Measurements from ENCODE around the gene ACSF3.

The ACSF3 gene

GRCh38 chr16:89131783-89132182 lies 38.1 kb downstream of the ACSF3 start:
- DNase-seq = no peak

GRCh38 chr16:89132194-89133005 lies 38.7 kb downstream of the ACSF3 start:
- DNase-seq = no peak

GRCh38 chr16:89133457-89134127 lies 39.9 kb downstream of the ACSF3 start:
- DNase-seq = no peak

- no peak for DNase-seq
These were observed 40.6 kb downstream of the ACSF3 start for GRCh38 chr16:89134269-89134668.

DNA sequence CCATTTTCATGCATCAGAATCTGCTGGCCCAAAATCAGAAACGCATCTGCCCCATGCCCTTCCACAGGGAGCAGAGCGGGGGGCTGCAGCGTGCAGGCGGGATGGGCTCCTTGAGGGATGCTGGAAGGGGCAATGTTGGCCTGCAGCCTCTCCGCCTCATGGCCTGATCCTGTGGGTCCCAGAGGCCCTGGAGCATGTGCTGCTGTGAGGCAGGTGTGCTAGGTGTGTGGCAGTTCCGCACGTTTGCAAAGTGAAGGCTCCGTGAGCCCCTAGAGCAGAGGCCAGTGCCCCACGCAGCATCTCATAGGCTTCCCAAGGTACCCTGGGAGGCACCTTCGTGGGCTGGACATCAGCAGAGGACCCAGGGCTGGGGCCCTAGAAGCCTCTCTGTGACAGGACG lies 41.5 kb downstream of the ACSF3 start:
- no peak for DNase-seq

DNA sequence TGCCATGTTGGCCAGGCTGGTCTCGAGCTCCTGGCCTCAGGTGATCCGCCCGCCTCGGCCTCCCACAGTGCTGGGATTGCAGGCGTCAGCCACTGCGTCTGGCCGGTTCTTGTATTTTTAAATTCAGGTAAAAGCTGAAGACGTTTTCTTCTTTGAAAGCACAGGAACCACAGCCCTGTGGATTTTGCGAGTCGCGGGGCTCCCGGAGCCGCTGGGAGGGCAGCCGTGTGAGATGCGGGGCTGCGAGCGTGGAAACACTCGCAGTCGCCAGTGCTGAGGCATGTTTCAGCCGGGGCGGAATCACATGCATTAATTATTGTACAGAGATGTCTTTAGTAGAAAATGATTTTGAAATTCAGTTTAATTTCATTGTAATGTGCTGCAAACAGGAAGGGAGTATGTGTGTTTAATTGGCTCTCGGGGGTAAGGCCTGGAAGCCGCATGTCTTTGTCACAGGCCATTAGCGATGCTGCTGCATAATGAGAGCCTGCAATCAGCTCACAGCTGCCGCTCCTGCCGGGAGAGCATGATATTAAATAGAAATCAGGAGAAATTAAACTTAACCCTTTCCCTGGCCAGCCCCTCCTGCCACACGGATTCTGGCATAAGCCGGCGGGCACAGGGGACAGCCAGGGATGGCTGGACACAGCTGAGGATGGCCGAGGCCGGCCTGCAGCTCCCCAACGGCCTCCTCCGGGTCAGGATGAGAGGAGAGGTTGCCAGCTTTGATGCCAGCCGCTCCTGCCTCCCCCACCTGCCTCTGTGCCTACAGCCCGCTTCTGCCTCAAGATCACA lies 42.5 kb downstream of the ACSF3 start:
- no peak for DNase-seq

DNA sequence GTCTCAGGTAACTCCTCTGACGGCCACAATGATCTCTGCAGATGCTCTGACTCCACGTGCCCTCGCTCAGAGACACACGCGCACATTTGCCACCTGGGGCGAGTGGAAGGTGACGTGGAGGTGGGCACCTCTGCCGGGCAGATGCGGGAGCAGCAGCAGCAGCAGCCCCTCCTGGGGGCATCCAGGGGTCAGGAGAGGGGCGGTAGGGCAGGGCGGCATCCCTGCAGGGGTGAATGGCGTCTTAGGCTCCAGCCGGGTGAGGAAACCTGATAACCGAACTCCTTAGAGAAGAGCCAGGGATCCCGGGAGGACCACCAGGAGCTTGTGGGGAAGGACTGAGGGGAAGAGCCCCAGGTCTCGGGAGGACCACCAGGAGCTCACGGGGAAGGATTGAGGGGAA lies 43.3 kb downstream of the ACSF3 start:
- DNase-seq = no peak

DNA sequence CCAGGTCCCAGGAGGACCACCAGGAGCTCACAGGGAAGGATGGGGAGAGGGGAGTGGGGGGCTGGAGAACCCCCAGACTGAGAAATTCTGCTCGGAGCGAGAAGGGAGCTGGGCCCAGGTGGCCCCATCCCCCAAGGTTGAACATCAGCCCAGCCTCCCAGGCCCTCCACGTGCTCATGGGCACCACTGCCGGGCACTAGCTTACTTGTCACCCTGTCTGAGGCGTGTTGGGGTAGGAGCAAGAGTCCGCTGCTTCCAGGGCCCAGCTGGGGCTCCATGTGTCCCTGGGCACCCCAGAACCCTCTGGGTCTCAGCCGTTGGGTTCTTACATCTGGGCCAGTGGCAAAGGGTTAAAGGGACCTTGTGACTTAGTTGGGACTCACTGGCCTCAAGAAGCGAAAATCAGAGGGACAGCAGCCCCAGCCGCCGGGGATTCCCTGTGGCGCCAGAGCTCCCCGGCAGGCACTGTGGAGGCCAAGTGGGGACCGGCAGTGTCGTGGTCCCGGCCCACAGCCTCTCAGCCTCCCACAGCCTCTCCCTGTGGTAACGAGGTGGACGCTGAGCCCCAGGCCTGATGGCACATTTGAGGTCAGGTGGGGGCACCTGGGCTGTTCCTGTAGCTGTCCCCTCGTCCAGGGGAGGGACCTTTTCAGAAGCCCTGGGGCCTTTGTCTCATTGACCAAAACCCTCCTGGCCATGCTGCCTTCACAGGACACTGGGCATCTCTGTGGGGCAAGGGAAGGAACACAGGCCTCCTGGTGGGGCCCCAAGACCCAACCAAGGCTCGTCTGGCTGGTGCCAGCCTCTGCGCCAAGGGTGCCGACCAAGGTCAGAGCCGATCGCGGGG lies 44.2 kb downstream of the ACSF3 start:
- no peak for DNase-seq

DNA sequence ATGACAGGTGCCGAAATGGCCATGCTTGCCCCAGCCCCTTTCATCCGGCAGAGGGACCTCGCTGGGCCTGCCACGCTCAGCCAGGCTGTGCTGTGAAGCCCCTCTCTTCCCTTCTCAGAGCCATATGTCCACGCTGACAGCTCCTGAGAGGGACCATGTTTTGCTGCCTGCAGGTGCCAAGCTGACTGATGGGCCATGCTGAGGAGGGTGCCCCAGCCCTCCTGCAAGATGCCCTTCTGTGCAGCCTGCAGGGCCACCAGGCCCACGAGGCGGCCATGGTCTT lies 44.8 kb downstream of the ACSF3 start:
- DNase-seq = no peak

GRCh38 chr16:89138843-89139520 lies 45.3 kb downstream of the ACSF3 start:
- no peak for DNase-seq

- no peak for DNase-seq
These were observed 46.3 kb downstream of the ACSF3 start for GRCh38 chr16:89139907-89140361.

DNA sequence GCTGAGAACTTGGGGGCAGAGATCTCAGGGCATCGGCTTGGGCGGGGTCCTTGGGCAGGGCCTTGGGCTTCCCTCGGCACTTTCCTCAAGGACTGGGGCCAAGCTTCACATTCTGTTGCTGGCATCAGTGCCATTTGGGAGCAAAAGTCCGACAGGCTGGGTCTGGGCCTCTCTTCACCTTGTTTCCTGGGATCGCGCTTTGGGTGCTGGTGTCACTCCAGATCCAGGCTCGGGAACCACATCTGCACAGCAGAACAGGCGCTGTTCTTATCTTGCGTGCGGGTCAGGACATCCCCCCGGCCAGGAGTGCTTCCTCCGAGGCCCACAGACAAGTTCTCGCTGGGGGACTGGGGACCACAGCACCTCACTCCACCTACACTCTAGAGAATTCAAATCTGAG lies 46.7 kb downstream of the ACSF3 start:
- DNase-seq = no peak

GRCh38 chr16:89140981-89141883 lies 47.6 kb downstream of the ACSF3 start:
- no peak for DNase-seq

- no peak for DNase-seq
These were observed 48.2 kb downstream of the ACSF3 start for GRCh38 chr16:89141884-89142267.

- DNase-seq = no peak
These were observed 49.0 kb downstream of the ACSF3 start for GRCh38 chr16:89142474-89143195.

DNA sequence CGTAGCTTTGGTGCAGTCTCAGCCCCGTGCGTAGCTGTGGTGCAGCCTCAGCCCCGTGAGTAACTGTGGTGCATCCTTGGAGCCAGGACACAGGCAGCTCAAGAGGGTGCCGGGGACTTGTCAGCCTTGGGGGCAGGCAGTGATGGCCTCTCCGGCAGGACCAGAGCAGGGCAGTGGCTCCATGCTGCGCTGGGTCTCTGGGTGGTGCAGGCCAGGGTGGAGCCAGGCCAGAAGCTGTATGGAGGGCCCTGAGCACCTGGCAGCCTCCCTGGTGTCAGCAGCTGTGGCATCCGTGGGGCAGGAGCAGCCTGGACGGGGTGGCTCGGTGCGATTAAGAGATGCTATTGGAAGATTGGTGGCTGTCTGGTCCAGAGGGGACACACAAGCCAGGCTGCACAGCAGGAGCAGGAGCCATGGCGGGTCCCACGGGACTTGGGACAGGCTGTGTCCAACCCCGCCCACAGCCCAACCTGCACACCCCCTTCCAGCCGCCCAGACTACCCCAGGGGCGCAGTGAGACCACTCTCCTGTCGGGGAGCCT lies 49.6 kb downstream of the ACSF3 start:
- no peak for DNase-seq

DNA sequence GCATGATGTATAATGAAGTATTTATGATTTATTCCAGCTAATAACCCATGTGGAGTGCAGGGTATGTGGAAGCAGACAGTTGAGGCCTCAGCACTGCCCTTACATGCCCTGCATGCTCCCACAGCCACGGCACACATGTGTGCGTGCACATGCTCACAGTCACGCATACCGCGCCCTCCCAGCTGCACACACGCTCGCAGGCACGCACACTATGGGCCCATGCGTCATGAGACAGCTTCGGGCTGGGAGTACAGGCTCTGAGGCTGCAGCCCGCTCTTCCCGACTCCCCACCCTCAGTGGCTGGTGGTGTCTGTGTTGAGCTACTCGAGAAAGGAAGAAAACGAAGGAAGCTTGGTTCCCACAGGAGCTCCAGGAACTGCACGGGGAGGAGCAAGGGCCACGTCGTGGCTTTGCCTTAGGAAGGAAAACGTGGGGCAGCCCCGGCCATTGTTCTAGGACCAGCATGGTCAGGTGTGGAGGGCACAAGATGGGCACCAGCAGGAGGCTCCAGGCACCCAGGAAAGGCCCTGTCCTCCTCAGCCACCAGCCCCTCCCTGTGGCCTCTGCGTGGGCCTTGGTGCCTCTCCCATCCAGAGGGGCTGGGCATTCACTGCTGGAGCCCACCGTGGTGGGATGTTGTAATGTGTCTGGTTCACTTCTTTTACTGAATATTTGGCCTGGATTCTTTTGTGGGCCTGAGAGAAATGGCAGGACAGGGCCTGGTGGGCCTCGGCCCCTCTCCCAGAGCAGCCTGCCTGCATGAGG lies 50.4 kb downstream of the ACSF3 start:
- DNase-seq = no peak

DNA sequence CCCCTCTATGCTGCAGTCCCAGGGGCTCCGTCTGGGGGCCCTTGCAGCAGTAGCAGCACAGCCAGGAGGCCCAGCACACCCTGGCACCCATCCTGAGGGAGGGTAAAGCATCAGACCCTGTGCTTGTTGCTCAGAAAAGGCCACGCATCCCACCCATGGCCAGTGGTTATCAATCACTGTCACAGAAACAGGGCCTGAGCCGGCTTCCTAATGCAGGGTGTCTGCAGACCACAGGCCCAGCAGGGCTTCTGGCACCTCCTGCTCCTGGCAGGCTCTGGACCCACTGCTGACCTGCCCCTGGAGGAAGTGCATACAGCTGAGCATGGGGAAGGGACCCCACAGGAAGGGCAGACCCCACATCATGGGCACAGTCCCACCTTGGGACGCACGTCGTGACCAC lies 51.0 kb downstream of the ACSF3 start:
- no peak for DNase-seq

- no peak for DNase-seq
These were observed 51.9 kb downstream of the ACSF3 start for GRCh38 chr16:89145406-89146161.

All from CD4-positive, alpha-beta T cell treated with Interleukin-4 for 4 hours (primary cell).